ENCODE data around the gene FLNA. TPM values are rescaled to one million over a fixed set of nuclear protein-coding genes. Genes with fewer than 3 reads are reported as not detected.

Gene FLNA
- total and polyA plus RNA-seq, 9 of the 15 experiments (the other 6 are each of a cell fraction or from before 2014, with no cell fraction given): 6.2 to 735 (median 135) TPM

GRCh38 chrX:154401045-154401799, 26.8 kb upstream of the FLNA start (continued):
- no peak for TF ChIP-seq RBM15 (IDR thresholded peaks at IDR 0.05; ENCODE audit: insufficient read depth, low read length)
- TF ChIP-seq ZBTB17 (CRISPR knock-in tag; IDR thresholded peaks at IDR 0.05): no peak
- TF ChIP-seq NR2F6 (CRISPR knock-in tag; IDR thresholded peaks at IDR 0.05): no peak
- peak; percentile 56; the same call in 1 of the 2 replicates for TF ChIP-seq TEAD4 (IDR thresholded peaks at IDR 0.05; ENCODE audit: low read length)
- TF ChIP-seq TEAD4 (CRISPR knock-in tag; IDR thresholded peaks at IDR 0.05; ENCODE audit: borderline replicate concordance): no peak
- no peak for TF ChIP-seq TARDBP (IDR thresholded peaks at IDR 0.05)
- TF ChIP-seq NFIC (IDR thresholded peaks at IDR 0.05): peak; percentile 47
- TF ChIP-seq RFX5 (IDR thresholded peaks at IDR 0.05; ENCODE audit: low read depth, low read length): no peak
- TF ChIP-seq SNAPC5 (CRISPR knock-in tag; IDR thresholded peaks at IDR 0.05): no peak
- 0 out of 4 replicates have a peak, but pooled peaks of 1 of the 2 experiments have one; percentile 40 for TF ChIP-seq MLLT1 (IDR thresholded peaks at IDR 0.05)
- no peak for TF ChIP-seq ILK (tag; IDR thresholded peaks at IDR 0.05; ENCODE audit: borderline replicate concordance, low read depth)
- no peak for TF ChIP-seq GMEB1 (CRISPR knock-in tag; IDR thresholded peaks at IDR 0.05)
- TF ChIP-seq ATF2 (CRISPR knock-in tag; IDR thresholded peaks at IDR 0.05): no peak
- TF ChIP-seq SUPT5H (IDR thresholded peaks at IDR 0.05): peak; percentile 98
- TF ChIP-seq IRF9 (tag; IDR thresholded peaks at IDR 0.05): no peak
- no peak for TF ChIP-seq BACH1 (tag; IDR thresholded peaks at IDR 0.05)
- TF ChIP-seq ZNF707 (CRISPR knock-in tag; conservative IDR thresholded peaks at IDR 0.05): no peak
- peak; percentile 78 to 82 for TF ChIP-seq BCLAF1 (IDR thresholded peaks at IDR 0.05; ENCODE audit: borderline replicate concordance in 1 of 2, control insufficient read depth in 1 of 2, low read depth in 2 of 2, low read length in 1 of 2)
